Measurements from ENCODE around the gene GATA3.

The GATA3 gene

DNA sequence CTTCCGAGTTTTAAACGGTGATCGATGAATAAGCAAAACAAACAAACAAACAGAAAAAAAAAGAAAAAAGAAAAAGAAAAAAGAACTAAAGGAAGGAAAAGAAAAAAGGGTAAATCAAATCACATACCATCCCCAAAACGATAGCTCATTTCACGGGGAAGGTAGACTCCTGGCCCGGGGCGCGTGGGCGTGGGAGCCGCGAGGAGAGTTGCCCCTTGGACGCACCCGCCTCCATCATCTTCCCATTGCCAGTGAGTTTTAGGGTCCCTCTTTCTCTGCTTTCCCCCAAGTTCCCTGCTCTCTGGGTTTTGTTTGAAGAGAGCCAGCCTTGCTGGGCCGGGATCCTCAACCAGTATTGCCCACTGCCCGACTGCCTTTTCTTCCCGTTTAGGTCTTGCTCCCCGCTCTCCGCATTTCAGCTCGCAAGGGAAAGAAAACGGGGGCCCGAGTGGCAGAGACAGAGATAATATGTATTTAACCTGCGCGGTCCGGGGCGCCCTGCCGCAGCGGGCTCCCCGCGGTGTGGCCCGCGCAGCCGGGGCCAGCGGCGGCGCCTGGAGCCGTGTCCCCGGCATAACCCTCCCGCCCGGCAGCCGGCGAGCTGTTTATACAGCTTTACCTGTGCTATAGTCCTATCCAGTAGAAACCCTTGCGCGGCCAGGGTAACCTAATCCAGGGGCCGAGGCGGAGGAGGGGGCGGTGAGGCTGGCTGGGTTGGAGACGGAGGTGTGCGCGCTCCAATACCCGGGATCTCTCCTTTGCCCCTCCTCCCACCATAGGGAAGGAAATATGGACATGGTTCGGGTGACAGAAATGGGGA is 5.2 kb upstream of the GATA3 start:
- DNase-seq (ENCODE audit: insufficient read length, low spot score) (no peak), FAIRE-seq (no peak)

DNA sequence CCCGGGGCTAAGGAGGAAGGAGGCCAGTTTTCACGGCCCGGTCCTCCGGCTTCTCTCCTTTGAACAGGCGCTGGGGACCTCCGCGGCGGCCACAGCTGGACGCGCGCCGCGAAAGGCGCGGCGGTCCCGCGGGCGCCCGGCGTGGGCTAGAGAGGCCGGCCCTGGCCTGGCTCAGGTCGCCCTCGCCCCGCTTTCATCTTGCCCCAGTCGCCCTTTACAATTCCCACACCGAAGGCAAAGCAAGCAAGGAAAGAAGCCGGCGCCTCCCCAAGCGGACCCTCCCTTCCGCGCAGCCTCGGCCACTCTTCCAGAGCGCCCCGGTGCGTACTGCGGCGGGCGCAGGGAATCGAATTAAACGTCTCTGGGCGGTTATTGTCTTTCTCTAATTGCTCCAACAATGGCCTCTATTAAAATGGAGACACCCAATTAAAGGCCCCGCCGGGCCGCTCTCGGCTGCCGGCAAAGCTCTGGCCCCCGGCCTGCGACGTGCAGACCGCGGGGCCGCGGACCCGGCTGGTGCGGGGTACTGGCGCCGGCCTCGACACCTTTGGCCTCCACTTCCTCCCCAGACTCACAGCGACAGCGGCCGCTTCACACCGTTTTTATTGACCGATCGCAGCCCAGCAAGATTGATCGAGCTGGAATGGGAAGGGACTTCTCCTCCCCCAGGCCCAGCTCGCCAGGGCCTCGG is 4.5 kb upstream of the GATA3 start:
- FAIRE-seq, result no peak
- TF ChIP-seq, protein P1, sequence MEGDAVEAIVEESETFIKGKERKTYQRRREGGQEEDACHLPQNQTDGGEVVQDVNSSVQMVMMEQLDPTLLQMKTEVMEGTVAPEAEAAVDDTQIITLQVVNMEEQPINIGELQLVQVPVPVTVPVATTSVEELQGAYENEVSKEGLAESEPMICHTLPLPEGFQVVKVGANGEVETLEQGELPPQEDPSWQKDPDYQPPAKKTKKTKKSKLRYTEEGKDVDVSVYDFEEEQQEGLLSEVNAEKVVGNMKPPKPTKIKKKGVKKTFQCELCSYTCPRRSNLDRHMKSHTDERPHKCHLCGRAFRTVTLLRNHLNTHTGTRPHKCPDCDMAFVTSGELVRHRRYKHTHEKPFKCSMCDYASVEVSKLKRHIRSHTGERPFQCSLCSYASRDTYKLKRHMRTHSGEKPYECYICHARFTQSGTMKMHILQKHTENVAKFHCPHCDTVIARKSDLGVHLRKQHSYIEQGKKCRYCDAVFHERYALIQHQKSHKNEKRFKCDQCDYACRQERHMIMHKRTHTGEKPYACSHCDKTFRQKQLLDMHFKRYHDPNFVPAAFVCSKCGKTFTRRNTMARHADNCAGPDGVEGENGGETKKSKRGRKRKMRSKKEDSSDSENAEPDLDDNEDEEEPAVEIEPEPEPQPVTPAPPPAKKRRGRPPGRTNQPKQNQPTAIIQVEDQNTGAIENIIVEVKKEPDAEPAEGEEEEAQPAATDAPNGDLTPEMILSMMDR (IDR thresholded peaks at IDR 0.05; ENCODE audit: insufficient read depth, missing control alignments), result no peak
- no peak for DNase-seq (ENCODE audit: insufficient read length, low spot score)

More for the DNA sequence above, 5.2 kb upstream of the GATA3 start:
- TF ChIP-seq, protein P1 (IDR thresholded peaks at IDR 0.05; ENCODE audit: insufficient read depth, missing control alignments), result no peak

DNA sequence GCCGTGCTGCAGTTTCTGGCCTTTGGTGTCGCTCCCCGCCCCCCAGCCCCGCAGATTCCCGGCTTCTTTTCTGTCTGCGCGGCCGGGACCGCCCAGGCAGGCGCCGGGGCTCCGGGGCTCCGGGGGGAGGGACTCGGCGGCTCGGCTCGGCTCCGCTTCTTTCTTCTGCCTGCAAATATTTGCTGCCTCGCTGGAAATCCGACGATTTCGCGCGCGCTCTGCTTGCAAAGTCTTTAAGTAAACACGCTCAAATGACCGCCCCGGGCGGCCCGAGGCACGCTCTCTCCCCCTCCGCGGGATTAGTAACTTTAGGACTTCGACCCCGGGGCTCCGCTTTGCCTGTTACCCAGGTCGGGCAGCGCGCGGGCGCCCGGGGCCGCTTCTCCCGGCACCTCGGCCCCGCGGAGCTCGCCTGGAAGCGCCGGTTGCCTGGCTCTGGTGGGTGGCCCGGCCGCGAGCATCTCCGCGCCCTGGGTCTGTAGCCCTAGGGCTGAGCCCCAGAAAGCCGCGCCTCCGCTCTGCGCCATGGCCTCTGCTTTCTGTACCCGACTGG is 3.9 kb upstream of the GATA3 start:
- DNase-seq (ENCODE audit: insufficient read length, low spot score) (no peak), FAIRE-seq (no peak)
- TF ChIP-seq, protein P1 (IDR thresholded peaks at IDR 0.05; ENCODE audit: insufficient read depth, missing control alignments), result no peak

DNA sequence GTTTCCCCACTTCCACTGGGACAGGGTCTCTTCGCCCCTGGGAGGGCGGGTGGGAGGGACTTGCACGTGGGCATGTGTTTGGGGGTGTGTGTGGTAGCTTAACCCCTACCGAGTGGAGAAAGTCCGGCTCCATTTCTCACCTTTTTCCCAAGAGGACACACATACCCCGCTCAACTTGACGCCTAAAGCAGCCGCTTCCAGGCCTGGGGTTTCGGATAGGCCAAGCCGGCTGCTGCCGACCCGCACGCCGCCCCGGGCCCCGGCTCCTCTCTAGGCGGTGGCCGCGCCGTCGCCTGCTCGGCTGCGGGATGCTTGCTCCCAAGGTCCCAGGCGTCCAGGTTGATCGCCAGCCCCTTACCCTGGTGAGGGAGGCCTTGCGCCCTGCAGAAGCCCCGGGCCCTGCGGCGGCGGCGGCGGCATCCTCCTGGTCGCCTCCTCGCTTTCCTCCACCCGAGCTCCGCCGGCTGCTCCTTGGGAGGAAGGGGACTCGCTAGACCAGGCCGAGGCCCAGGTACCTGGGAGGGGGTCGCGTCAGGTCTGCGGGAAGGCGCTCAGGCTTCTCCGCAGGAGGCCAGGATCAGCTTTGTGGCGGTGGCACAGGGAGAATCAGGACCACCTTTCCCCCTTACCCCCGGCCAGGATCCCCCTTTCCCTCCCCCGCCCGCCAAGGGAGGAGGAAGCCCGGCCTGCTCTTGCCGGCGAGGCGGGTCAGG is 3.2 kb upstream of the GATA3 start:
- TF ChIP-seq, protein P1 (IDR thresholded peaks at IDR 0.05; ENCODE audit: insufficient read depth, missing control alignments), result no peak
- FAIRE-seq (no peak), DNase-seq (ENCODE audit: insufficient read length, low spot score) (no peak)

DNA sequence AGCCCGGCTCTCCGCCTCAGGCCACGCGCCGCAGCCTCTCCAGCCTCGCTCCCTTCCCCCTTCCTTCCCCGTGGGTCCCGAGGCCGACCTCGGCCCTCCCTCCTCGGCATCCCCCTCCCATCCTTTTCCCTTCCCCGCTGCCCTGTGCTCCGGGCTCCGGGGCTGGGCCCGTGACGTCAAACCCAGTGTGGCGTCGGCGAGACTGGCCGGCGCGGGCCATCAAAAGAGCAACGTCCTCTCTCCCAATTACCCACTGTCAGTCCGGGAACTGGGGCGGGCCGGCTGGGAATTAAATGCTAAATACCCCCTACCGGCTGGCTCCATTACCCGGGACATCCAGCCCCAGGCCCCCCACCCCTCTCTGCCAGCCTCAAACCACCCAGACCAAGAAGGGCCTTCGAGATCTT is 2.6 kb upstream of the GATA3 start:
- FAIRE-seq (no peak), DNase-seq (ENCODE audit: insufficient read length, low spot score) (no peak)
- TF ChIP-seq, protein P1 (IDR thresholded peaks at IDR 0.05; ENCODE audit: insufficient read depth, missing control alignments), result no peak

DNA sequence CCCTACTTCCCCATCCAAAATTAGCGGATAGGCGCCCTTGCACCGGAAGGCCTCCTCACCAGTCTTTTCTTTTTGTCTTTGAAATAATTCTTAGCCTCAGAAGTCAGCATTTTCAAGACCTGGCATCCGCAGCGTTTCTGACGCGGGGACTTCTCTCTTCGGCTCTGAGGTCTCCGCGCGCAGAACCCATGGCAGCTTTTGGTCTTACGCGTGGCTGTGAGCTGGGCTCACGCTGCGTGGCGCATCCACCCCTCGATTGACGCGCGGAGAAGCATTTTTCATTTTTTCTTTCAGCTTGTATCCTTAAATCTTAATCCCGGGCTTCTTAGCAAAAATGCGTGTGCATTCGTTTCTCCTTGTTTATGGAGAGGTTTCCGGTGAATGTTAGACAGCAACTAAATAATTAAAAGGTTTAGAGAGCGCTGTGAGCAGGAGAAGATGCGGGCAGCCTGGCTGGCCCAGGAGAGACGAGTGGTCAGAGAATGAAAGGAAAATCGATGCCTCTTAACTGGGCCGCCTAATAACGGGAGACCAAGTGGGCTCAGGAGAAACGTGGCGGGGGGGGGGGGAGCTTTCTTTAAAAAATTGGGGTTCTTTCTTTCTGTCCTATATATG is 2.0 kb upstream of the GATA3 start:
- TF ChIP-seq, protein P1 (IDR thresholded peaks at IDR 0.05; ENCODE audit: insufficient read depth, missing control alignments), result no peak
- DNase-seq (ENCODE audit: insufficient read length, low spot score) (no peak), FAIRE-seq (no peak)
